ENCODE data around the gene PARVB. TPM values are rescaled to one million over a fixed set of nuclear protein-coding genes. Genes with fewer than 3 reads are reported as not detected.

PARVB gene
- total RNA-seq, 1 experiment from 2014 or later, result 2.3 TPM

DNA sequence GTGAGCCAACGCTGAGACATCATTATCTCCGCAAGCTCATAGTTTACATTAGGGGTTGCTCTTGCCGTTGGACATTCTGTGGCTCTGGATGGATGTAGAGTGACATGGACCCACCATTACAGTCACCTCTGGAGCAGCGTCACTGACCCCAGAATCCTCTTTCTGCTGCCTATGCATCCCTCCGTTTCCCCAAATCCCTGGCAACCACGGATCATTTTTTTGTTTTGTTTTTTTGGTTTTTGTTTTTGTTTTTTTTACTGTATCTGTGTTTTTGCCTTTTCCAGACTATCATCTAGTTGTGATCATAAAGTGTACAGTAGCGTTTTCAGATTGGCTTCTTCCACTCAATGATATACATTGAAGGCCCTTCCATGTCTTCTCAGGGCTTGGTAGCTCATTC, 4.0 kb downstream of the PARVB start:
- DNase-seq (ENCODE audit: low spot score), result no peak

DNA sequence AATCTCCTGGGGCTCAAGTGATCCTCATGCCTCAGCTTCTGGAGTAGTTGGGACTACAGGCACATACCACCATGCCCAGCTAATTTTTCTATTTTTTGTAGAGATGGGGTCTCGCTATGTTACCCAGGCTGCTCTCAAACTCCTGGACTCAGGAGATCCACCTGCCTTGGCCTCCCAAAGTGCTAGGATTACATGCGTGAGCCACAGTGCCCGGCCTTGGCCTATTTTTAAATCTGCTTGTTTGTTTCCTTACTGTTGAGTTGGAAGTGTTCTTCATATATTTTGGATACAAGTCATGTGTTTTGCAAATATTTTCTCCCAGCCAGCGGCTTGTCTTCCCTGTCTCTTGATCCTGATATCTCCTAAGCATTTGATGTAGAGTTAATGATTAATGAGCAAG, 5.0 kb downstream of the PARVB start:
- no peak for DNase-seq (ENCODE audit: low spot score)

DNA sequence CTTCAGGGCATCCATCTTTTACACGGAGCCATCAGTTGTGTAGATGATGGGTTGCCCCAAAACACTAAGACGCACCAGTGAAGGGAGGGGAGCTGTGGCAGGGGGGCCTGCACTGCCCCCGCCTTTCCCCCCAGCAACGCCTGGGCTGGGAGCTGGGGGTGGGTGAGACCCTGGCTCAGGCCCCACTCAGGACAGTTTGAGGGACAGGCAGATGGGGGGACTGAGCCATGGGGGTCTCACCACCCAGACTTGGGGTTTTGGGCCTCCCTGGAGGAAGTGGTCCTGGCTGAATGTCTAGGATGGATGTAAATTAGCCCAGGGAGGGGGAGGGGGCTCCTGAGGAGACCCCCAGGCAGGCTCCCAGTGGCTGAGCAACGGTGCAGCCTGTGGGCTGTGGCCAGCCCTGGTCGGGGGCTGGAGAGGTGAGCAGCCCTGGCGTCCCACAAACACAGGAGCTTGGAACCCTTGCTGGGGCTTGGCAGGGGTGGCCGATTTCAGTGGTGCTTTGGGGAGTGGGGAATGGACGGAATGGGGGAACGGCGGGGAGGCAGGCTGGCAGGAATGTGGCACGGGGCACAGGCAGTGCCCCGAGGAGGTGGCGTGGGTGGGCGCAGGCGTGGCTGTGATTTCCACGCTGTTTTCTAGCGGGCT, 6.1 kb downstream of the PARVB start:
- no peak for DNase-seq (ENCODE audit: low spot score)

GRCh38 chr22:44030702-44031082, 6.6 kb downstream of the PARVB start:
- DNase-seq (ENCODE audit: low spot score), result no peak

- no peak for DNase-seq (ENCODE audit: low spot score)
Observed at GRCh38 chr22:44031158-44031952, 7.3 kb downstream of the PARVB start.

- no peak for DNase-seq (ENCODE audit: low spot score)
Observed at GRCh38 chr22:44032126-44032730, 8.1 kb downstream of the PARVB start.

DNA sequence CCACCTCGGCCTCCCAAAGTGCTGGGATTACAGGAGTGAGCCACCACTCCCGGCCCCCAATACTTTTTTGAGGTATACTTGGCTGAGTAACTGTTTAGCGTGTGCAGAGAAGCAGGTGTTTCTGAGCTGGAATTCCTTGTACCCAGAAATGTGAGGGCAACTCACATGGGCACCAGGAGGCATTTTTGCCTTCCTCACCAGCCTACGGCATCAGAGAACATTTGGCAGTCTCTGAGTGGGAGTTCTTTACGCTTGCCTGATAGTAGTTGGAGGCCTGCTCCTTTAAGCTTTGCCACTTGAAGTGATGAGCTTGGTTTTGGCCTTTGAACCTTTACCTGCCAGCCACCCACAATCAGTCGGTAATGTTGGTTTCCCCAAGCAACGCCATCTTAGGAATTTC, 9.2 kb downstream of the PARVB start:
- no peak for DNase-seq (ENCODE audit: low spot score)

DNA sequence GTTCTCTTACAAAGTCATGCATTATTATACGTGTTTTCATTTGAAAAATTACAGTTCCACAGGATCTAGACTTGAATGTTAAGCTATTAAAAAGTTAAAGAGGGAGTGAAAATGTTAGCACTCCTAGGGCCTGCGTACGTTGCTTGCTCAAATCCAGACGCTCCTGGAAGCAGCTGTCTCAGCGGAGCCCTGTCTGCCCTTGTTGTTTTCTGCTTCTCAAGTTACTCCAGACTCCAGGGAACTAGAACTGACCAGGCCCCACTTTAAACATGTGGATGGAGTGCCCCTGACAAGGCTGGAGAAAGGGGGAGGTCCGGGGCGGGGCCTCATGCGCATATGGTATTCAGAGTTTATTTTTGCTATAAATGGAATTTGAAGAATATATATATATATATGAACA, 9.6 kb downstream of the PARVB start:
- no peak for DNase-seq (ENCODE audit: low spot score)

DNA sequence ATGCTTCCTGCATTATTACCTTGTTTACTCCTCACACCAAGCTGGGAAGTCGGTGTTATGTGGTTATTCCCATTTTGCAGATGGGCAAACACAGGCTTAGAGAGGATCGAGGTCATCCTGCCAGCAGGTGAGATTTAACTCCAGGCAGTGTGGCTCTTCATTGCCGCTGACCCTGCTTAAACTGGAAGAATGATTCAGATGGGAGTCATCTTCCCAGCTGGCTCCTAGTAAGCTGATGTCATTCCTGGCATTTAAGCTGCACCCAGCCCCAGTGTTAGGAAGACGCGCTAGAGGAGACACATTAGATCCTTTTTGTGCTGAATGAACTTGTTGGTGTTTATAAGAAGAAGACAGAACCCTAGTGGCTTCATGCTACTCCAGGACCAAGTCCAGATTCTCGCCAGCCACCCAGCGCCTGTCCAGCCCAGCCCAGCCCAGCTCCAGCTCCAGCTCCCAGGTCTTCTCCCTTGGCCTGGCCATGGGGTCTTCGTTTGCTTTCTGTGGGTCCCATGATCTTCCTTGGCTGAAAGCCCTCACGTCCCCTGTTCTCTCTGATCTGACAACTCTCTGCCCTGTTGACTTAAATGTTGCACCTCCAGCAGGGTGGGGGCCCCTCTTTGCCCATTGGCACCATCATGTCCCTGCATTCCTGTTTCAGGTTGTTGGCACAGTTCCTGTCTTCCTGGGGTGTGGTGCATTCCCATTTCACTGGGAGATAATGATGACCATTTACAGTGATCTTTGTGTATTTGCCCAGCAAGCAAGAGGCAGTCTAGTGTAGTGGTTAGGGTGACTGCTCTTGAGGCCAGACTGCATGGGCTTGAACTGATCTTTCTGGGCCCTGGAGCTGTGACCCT, 13.6 kb downstream of the PARVB start:
- peak; percentile 93 for DNase-seq (ENCODE audit: low spot score)

DNA sequence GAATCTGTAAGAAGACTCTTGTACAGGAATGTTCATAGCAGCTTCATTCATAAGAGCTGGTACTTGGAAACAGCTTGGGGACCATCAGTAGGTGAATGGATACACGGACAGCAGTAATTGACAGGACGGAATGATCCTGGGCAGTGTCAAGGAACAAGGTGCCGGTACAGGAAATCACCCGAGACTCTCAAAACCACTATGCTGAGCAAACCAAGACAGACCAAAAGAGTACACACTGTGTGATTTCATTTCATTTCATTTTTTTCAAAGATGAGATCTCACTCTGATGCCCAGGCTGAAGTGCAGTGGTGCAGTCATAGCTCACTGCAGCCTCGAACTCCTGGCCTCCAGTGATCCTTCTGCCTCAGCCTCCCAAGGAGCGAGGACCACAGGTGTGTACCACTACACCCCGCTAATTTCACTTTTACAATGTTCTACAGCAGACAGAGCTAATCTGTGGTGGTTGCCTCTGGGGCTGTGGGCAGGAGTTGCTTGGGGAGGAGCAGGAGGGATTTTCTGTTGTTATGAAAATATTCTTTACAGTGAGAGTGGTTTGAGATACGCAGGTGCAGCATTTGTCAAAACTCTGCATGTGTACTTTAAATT, 15.6 kb downstream of the PARVB start:
- no peak for DNase-seq (ENCODE audit: low spot score)

DNA sequence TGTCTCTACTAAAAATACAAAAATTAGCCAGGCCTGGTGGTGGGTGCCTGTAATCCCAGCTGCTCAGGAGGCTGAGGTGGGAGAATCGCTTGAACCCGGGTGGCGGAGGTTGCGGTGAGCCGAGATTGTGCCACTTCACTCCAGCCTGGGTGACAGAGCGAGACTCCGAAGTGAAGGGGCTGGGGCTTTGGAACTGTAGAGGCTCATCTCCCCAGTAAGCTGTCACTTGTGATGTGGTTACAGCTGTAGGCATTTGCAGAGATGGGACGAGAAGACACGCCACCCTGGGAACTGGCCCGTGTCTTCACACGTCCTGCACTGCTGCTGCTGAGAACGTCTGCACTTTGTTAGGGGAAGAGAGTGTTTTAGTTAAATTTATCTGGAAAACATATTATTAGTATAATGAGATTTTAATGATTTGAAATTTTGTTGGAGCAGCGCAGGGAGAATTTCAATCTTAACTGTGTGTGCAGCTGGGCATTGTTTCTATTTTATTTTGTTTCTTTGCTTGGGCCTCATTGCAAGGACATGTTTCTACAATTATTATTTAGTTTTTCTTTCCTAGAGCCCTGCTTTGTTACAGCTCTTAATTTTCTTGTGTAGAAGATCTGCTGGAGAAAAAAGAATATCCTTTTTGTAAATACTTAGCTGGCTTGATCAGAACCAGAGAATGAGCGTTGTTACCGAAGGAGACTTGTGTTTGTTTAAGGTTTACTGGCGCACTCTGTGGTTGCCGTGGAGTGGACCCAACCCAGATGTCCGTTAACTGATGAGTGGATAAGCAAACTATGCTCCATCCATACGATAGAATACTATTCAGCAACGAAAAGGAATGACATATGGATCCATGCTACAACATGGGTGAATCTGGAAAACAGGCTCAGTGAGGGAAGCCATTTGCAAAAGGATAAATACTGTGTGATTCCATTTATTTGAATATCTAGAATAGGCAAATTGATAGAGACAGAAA, 18.4 kb downstream of the PARVB start:
- no peak for DNase-seq (ENCODE audit: low spot score)

DNA sequence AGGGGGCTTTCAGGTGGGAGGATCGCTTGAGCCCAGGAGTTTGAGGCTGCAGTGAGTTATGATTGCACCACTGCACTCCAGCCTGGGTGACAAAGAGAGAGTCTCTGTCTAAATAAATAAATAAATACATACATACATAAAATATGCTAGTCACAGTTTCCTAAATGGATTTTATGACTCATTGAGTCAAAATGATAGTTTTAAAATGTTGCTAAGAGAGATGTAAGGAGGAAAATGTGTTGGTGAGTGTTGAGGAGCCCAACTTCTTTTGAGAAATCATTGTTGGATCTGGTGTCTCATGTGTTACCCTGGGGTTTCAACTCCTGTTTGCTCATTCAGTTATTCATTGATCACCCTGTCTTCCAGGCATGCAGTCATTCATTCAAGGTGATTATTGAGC, 21.0 kb downstream of the PARVB start:
- no peak for DNase-seq (ENCODE audit: low spot score)

DNA sequence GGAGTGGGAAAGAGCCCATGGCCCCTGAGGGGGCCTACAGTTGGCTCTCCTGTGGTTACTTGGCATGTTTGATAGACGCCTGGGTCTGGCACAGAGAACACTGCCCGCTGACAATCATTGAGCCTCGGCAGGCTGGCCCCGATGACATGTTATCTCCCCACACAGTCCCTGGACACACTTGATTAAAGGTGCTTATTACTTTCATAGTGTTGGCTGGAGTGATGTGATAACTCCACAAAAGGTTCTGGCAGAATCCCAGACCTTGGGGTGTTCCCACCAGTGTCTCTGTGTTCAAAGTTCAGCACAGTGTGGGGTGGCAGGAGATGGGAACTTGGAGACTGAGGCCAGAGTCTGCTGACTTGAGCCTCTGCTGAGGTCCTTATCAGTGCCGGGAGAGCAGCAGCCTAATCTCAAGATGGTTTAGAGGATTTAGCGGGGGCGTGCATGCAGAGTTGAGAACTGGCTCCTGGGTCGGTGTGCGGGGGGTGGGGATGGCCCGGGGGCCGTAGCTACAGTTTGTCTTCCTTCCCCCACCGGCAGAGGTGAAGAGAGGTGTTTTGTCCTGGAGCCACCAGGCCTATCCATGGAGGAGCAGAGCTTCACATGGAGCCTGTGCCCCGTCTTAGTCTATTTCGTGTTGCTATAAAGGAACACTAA, 22.5 kb downstream of the PARVB start:
- DNase-seq (ENCODE audit: low spot score), result no peak

- DNase-seq (ENCODE audit: low spot score), result no peak
Observed at GRCh38 chr22:44047891-44048301, 23.8 kb downstream of the PARVB start.

DNA sequence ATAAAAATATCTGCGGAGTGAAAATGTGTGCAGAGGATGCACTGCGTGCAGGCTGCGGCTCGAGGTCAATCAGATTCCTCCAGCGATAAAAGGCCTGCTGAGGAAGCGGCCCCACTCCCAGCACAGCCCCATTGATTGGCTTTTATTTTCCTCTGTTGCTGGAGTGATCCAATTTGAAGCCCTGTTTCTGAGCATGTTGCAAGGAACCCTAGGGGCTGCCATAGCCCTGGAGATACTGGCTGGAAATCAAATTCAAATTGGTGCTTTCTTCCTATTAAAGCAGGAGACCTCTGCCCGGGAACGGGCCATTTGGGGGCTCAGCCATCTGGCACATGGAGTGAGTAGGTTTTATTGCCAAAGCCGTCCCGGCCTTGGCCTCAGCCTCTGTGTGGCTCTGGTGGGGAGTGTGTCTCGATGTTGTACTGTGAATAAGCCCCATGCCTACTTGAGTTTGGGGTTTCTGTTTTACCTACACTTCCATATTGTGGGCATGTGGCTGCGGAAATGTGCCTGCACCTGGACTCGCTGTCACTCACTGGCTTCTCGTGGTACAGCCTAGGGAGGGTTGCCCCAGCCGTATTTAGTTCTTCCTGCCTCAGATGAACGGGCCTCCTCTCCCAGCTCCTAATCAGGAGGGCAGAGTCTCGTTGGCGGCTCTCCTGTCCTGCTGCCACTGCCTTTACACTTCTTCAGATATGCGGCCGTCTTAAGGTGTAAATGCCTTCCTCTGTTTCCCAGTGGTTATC, 25.6 kb downstream of the PARVB start:
- DNase-seq (ENCODE audit: low spot score), result no peak

GRCh38 chr22:44050766-44051355, 26.8 kb downstream of the PARVB start:
- DNase-seq (ENCODE audit: low spot score), result no peak

GRCh38 chr22:44051358-44051757, 27.3 kb downstream of the PARVB start:
- no peak for DNase-seq (ENCODE audit: low spot score)

DNA sequence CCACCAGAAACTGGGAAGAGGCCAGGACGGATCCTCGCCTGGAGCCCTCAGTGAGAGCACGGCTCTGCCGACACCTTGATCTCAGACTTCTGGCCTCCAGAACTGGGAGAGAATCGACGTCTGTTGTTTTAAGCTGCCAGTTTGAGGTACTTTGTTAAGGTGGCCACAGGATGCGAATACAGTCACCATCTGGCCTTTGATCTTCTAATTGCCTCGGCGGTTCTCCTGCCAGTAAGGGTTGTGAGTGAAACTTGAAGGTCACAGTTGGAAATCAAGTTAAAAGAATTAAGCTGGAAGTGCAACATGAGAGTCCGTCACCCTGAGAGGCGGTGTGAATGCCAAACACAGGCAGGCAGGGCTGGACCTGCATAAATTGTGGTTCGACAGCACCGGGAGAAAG, 27.9 kb downstream of the PARVB start:
- no peak for DNase-seq (ENCODE audit: low spot score)

DNA sequence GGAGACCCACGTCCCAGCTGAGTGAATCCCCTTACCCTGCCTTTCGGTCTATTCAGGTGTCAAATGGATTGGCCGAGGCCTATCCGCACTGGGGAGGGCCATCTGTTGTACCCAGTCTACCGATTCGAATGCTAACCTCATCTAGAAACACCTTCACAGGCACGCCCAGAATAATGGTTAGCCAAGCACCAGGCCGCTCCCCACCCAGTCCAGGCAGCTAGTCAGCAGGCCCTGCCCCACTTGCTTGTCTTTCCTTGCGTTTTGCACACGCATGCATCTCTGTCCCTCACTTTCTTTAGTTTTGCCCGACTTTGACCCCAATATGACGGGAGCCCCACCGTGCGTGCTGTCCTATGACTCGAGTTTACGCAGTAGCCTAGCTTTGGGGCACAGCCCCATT, 31.7 kb downstream of the PARVB start:
- no peak for DNase-seq (ENCODE audit: low spot score)
